Measurements from ENCODE around the gene PRKAG1. TPM values are rescaled to one million over a fixed set of nuclear protein-coding genes. Genes with fewer than 3 reads are reported as not detected.
A peak's percentile ranks its signal among the peaks of the same experiment; 100 is the strongest.

The PRKAG1 gene
- total and polyA plus RNA-seq, 10 of the 15 experiments (the other 5 are each of a cell fraction or from before 2014, with no cell fraction given): 44.5 to 91.6 (median 60.9) TPM

DNA sequence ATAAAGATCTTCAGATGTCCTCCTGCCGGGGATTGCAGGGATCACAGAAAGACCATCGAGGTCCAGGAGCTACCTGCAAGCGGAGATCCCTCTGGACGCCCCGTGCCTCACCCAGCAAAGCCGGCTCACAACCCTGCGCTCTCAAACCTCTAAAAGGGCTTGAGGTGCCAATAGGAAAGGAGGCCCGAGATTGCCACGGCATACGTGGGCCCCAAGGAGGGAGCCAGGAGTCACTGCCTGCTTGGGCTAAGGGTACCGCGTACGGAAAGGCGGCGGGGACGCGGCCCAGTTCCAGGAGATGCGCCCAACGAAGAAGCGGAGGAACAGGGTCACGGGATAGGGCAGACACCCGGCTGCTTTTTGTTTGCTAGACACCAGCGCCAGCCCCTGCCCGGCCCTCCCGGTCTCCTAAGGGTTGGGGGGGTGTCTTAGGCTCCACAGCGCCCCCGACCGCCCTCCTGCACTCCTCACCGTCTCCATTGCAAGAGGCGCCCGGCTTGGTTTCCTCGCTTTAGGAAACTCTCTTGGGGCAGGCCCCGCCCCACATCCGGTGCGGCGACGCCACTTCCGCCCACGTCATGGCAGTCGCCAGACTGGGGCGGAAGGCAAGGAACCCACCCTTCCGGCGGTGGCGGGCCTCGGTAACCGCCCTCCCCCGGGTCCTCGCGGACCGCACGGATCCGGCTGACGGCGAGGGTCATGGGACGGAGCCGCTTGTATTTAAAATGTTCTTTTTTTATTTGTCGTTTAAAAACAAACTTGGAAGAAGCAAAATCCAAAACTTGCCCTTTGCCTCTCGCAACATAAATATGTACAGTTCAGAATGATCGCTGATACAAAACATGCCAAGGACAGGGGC, at the start of gene PRKAG1 (continued):
- TF ChIP-seq, protein P1, sequence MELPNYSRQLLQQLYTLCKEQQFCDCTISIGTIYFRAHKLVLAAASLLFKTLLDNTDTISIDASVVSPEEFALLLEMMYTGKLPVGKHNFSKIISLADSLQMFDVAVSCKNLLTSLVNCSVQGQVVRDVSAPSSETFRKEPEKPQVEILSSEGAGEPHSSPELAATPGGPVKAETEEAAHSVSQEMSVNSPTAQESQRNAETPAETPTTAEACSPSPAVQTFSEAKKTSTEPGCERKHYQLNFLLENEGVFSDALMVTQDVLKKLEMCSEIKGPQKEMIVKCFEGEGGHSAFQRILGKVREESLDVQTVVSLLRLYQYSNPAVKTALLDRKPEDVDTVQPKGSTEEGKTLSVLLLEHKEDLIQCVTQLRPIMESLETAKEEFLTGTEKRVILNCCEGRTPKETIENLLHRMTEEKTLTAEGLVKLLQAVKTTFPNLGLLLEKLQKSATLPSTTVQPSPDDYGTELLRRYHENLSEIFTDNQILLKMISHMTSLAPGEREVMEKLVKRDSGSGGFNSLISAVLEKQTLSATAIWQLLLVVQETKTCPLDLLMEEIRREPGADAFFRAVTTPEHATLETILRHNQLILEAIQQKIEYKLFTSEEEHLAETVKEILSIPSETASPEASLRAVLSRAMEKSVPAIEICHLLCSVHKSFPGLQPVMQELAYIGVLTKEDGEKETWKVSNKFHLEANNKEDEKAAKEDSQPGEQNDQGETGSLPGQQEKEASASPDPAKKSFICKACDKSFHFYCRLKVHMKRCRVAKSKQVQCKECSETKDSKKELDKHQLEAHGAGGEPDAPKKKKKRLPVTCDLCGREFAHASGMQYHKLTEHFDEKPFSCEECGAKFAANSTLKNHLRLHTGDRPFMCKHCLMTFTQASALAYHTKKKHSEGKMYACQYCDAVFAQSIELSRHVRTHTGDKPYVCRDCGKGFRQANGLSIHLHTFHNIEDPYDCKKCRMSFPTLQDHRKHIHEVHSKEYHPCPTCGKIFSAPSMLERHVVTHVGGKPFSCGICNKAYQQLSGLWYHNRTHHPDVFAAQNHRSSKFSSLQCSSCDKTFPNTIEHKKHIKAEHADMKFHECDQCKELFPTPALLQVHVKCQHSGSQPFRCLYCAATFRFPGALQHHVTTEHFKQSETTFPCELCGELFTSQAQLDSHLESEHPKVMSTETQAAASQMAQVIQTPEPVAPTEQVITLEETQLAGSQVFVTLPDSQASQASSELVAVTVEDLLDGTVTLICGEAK (IDR thresholded peaks at IDR 0.05; ENCODE audit: borderline replicate concordance): peak; percentile 94
- TF ChIP-seq BACH1 (IDR thresholded peaks at IDR 0.05; ENCODE audit: borderline replicate concordance) (peak; percentile 64), HDAC6 (IDR thresholded peaks at IDR 0.05; ENCODE audit: unreplicated experiment) (no peak), SIX5 (IDR thresholded peaks at IDR 0.05; ENCODE audit: low read depth, low read length, severe bottlenecking) (peak; percentile 14), JUND (IDR thresholded peaks at IDR 0.05; ENCODE audit: low read depth, low read length) (no peak), ZNF207 (IDR thresholded peaks at IDR 0.05; ENCODE audit: borderline replicate concordance) (peak; percentile 41), POLR2AphosphoS2 (IDR thresholded peaks at IDR 0.05; ENCODE audit: low read depth, low read length) (peak; percentile 97), IKZF2 (IDR thresholded peaks at IDR 0.05) (peak; percentile 65 to 69), CHD2 (IDR thresholded peaks at IDR 0.05; ENCODE audit: borderline replicate concordance, low read depth, low read length) (0 out of 2 replicates have a peak, but pooled peaks have one; percentile 47), ATF7 (IDR thresholded peaks at IDR 0.05; ENCODE audit: low read depth) (peak; percentile 50; the same call in 1 of the 2 replicates), FOXM1 (IDR thresholded peaks at IDR 0.05; ENCODE audit: low read depth, low read length) (no peak), KDM1A (IDR thresholded peaks at IDR 0.05; ENCODE audit: borderline replicate concordance) (no peak), CEBPB (IDR thresholded peaks at IDR 0.05; ENCODE audit: borderline replicate concordance in 1 of 2, low read depth in 2 of 2, low read length in 2 of 2) (no peak), EED (IDR thresholded peaks at IDR 0.05; ENCODE audit: low read depth) (peak; percentile 52; the same call in 1 of the 2 replicates), ZNF622 (IDR thresholded peaks at IDR 0.05) (no peak), ASH2L (IDR thresholded peaks at IDR 0.05; ENCODE audit: borderline replicate concordance, low read depth) (no peak), ZNF384 (IDR thresholded peaks at IDR 0.05; ENCODE audit: borderline replicate concordance, low read depth, low read length) (0 out of 2 replicates have a peak, but pooled peaks have one; percentile 47), YY1 (IDR thresholded peaks at IDR 0.05; ENCODE audit: low read depth, low read length) (peak; percentile 91)
- TF ChIP-seq, protein P2, sequence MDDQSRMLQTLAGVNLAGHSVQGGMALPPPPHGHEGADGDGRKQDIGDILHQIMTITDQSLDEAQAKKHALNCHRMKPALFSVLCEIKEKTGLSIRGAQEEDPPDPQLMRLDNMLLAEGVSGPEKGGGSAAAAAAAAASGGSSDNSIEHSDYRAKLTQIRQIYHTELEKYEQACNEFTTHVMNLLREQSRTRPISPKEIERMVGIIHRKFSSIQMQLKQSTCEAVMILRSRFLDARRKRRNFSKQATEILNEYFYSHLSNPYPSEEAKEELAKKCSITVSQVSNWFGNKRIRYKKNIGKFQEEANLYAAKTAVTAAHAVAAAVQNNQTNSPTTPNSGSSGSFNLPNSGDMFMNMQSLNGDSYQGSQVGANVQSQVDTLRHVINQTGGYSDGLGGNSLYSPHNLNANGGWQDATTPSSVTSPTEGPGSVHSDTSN (IDR thresholded peaks at IDR 0.05; ENCODE audit: insufficient replicate concordance, low read depth, low read length): peak; percentile 9
- TF ChIP-seq, protein P3, sequence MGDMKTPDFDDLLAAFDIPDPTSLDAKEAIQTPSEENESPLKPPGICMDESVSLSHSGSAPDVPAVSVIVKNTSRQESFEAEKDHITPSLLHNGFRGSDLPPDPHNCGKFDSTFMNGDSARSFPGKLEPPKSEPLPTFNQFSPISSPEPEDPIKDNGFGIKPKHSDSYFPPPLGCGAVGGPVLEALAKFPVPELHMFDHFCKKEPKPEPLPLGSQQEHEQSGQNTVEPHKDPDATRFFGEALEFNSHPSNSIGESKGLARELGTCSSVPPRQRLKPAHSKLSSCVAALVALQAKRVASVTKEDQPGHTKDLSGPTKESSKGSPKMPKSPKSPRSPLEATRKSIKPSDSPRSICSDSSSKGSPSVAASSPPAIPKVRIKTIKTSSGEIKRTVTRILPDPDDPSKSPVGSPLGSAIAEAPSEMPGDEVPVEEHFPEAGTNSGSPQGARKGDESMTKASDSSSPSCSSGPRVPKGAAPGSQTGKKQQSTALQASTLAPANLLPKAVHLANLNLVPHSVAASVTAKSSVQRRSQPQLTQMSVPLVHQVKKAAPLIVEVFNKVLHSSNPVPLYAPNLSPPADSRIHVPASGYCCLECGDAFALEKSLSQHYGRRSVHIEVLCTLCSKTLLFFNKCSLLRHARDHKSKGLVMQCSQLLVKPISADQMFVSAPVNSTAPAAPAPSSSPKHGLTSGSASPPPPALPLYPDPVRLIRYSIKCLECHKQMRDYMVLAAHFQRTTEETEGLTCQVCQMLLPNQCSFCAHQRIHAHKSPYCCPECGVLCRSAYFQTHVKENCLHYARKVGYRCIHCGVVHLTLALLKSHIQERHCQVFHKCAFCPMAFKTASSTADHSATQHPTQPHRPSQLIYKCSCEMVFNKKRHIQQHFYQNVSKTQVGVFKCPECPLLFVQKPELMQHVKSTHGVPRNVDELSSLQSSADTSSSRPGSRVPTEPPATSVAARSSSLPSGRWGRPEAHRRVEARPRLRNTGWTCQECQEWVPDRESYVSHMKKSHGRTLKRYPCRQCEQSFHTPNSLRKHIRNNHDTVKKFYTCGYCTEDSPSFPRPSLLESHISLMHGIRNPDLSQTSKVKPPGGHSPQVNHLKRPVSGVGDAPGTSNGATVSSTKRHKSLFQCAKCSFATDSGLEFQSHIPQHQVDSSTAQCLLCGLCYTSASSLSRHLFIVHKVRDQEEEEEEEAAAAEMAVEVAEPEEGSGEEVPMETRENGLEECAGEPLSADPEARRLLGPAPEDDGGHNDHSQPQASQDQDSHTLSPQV (IDR thresholded peaks at IDR 0.05): no peak

Data from GM12878 (cell line).